K562 (cell line): Measurements from ENCODE around the gene GART. TPM values are rescaled to one million over a fixed set of nuclear protein-coding genes. Genes with fewer than 3 reads are reported as not detected.

Experiments
- ATAC-seq: fragments of 200-7000 bp; cut with Tn5 transposase; 3 replicates; pipeline ENCODE4 v1.9.1; 2020; ENCODE audit warnings: moderate library complexity
- BruUV-seq: library from RNA; stranded (reverse); fragments of 400-500 nt; replicated peaks from 2 replicates; lab custom pipeline; 2021; lab: Mats Ljungman, UMichigan
- CTCF ChIA-PET: fragments of 300-600 bp; formaldehyde crosslinking; extraction: SDS; loops from one replicate; lab custom pipeline; 2021; ENCODE audit warnings: low intra/inter-chr PET ratio; lab: Yijun Ruan, JAX
- POLR2A ChIA-PET: fragments of 300-600, 350-650 bp; sonication (Branson Sonifier 250); formaldehyde crosslinking; extraction: SDS; loops from one replicate; lab custom pipeline; 2021; ENCODE audit warnings: antibody characterized with exemption, inconsistent platforms; lab: Yijun Ruan, JAX
- DNase-seq, 4 experiments: peaks; one replicate each; pipeline versions ENCODE4 v3.0.0 to v3.0.0-alpha.2; 2011 to 2018; ENCODE audit warnings: low spot score in 3 of 4, mixed read lengths in 3 of 4; ENCODE audit errors: extremely low read depth in 1 of 4
- FAIRE-seq: peaks from 2 replicates; lab custom pipeline; 2011; peaks lifted over from hg19 to GRCh38; lab: Jason Lieb, UNC
- H2AFZ ChIP-seq: 2 replicates; pipeline ENCODE4 v1.6.0; 2011; ENCODE audit warnings: low read depth, low read length, control low read depth, inconsistent platforms
- H3K27ac ChIP-seq: fragments of 200-600 bp; 3 replicates; pipeline ENCODE4 v1.8.0; 2011; ENCODE audit warnings: low read depth, mild to moderate bottlenecking, control low read depth, inconsistent platforms, low read length, moderate library complexity, mixed read lengths; ENCODE audit errors: extremely low read depth
- H3K27me3 ChIP-seq, 2 experiments: fragments of 300-600 bp in 1 of 2; 2 replicates in 1 of 2; 3 replicates in 1 of 2; pipeline versions ENCODE4 v1.6.0 to v1.8.0; 2011; ENCODE audit warnings: inconsistent platforms in 2 of 2, low read length in 2 of 2, mild to moderate bottlenecking in 1 of 2, mixed read lengths in 1 of 2, moderate library complexity in 1 of 2; ENCODE audit not compliant: control insufficient read depth in 2 of 2, insufficient read depth in 2 of 2
- H3K36me3 ChIP-seq: fragments of 300-600 bp; 3 replicates; pipeline ENCODE4 v1.8.0; 2011; ENCODE audit warnings: mild to moderate bottlenecking, low read length, inconsistent platforms; ENCODE audit not compliant: control insufficient read depth, insufficient read depth
- H3K4me1 ChIP-seq, 2 experiments: fragments of 200-600 bp in 1 of 2; replicated peaks in 1 of 2; 2 replicates in 1 of 2; 3 replicates in 1 of 2; pipeline versions ENCODE4 v1.5.1 to v1.8.0; 2011; ENCODE audit warnings: inconsistent platforms in 2 of 2, low read length in 2 of 2, mild to moderate bottlenecking in 1 of 2, mixed read lengths in 1 of 2, moderate library complexity in 1 of 2; ENCODE audit not compliant: control insufficient read depth in 2 of 2, insufficient read depth in 2 of 2
- H3K4me2 ChIP-seq: 2 replicates; pipeline ENCODE4 v1.6.1; 2011; ENCODE audit warnings: low read length, control low read depth, inconsistent platforms, mixed read lengths; ENCODE audit not compliant: insufficient read depth
- H3K4me3 ChIP-seq: fragments of 200-600 bp; sonication (generic), shearing (Covaris generic); 2 replicates; pipeline ENCODE4 v1.5.1; 2016; ENCODE audit warnings: control low read depth, inconsistent platforms
- H3K79me2 ChIP-seq: fragments of 200-600 bp; 3 replicates; pipeline ENCODE4 v1.8.0; 2011; ENCODE audit warnings: low read length, inconsistent platforms; ENCODE audit not compliant: control insufficient read depth, insufficient read depth
- H3K9ac ChIP-seq, 2 experiments: 2 replicates each; pipeline versions ENCODE4 v1.6.0 to v1.6.1; 2011; ENCODE audit warnings: low read depth in 2 of 2, low read length in 2 of 2, control low read depth in 1 of 2, inconsistent platforms in 1 of 2, mild to moderate bottlenecking in 1 of 2, mixed read lengths in 1 of 2; ENCODE audit not compliant: insufficient read depth in 1 of 2
- H3K9me1 ChIP-seq: one replicate; pipeline ENCODE4 v1.6.0; 2011; ENCODE audit warnings: inconsistent platforms, mild to moderate bottlenecking, low read length, moderate library complexity; ENCODE audit not compliant: control insufficient read depth, insufficient read depth
- H3K9me3 ChIP-seq: replicated peaks from 2 replicates; pipeline ENCODE4 v1.5.1; 2011; ENCODE audit warnings: low read depth, low read length, inconsistent platforms; ENCODE audit not compliant: control insufficient read depth, insufficient read depth
- H4K20me1 ChIP-seq: replicated peaks from 2 replicates; pipeline ENCODE4 v1.6.1; 2011; ENCODE audit warnings: low read length, inconsistent platforms, mixed read lengths; ENCODE audit not compliant: control insufficient read depth, insufficient read depth
- WGBS: fragments of 100-300 bp; shearing (Covaris generic); methylation state at CpG from one replicate; pipeline ENCODE4 v1.1.6; 2016; ENCODE audit warnings: low coverage, mixed read lengths; ENCODE audit not compliant: insufficient coverage; ENCODE audit errors: missing lambda C conversion rate; 5-methylcytosine and 5-hydroxymethylcytosine counted together
- in situ Hi-C: fragments of 300-500 bp; cut with MboI; formaldehyde crosslinking; loops from 4 replicates; pipeline ENCODE4 v1.15.0; 2018; ENCODE audit warnings: inconsistent platforms, mixed read lengths
- intact Hi-C: fragments of 100-400 bp; cut with micrococcal nuclease; formaldehyde crosslinking; loops from 2 replicates; pipeline ENCODE4 v1.14.2; 2022
- polyA plus RNA-seq, 8 experiments: library from polyadenylated mRNA; depleted of rRNA in 4 of 8; stranded (reverse) in 5 of 8; unstranded in 3 of 8; fragments of >200 nt; fragmentation: Nextera tagmentation in 2 of 8; fragmentation: Illumina TruSeq in 1 of 8; extraction: Ambion mirVana in 2 of 8; extraction: Trizol in 1 of 8; gene quantifications; 2 replicates each; pipeline versions ENCODE4 v1.2.1 to v1.2.3, GENCODE V29; 2011 to 2014; ENCODE audit warnings: inconsistent platforms in 1 of 8, missing spikeins in 1 of 8
- total RNA-seq, 7 experiments: library from RNA; depleted of rRNA in 6 of 7; stranded (reverse); fragments of >200 nt in 6 of 7; fragmentation: Illumina TruSeq in 2 of 7; extraction: Trizol in 2 of 7; gene quantifications; 2 replicates each; pipeline versions ENCODE4 v1.2.1 to v1.2.3, GENCODE V29; 2011 to 2021; ENCODE audit warnings: low replicate concordance in 1 of 7
- TF ChIP-seq, protein P1 (sequence below): fragments of 450-650 bp; IDR thresholded peaks from one replicate; pipeline ENCODE4 v1.6.1; 2018; ENCODE audit warnings: mild to moderate bottlenecking, moderate library complexity; ENCODE audit not compliant: partially characterized antibody
- TF ChIP-seq, protein P2 (sequence below): fragments of 450-650 bp; formaldehyde crosslinking; conservative IDR thresholded peaks from 2 replicates; pipeline ENCODE4 v1.4.0; 2022; ENCODE audit warnings: mild to moderate bottlenecking, missing genetic modification characterization

GART gene
- total and polyA plus RNA-seq, 9 of the 15 experiments (the other 6 are each of a cell fraction or from before 2014, with no cell fraction given), result 141 to 429 (median 349) TPM

DNA sequence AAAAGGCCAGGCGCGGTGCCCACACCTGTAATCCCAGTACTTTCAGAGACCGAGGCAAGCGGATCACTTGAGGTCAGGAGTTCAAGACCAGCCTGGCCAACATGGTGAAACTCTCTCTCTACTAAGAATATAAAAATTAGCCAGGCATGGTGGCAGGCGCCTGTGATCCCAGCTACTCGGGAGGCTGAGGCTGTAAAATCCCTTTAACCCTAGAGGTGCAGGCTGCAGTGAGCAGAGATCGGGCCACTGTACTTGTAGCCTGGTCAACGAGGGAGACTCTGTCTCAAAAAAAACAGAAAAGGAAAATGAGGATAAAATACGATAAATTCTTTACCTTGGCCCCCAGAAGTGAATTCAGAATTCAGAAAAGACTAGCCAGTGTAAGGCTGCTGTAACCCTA lies 63.7 kb downstream of the GART start:
- TF ChIP-seq, protein P1, sequence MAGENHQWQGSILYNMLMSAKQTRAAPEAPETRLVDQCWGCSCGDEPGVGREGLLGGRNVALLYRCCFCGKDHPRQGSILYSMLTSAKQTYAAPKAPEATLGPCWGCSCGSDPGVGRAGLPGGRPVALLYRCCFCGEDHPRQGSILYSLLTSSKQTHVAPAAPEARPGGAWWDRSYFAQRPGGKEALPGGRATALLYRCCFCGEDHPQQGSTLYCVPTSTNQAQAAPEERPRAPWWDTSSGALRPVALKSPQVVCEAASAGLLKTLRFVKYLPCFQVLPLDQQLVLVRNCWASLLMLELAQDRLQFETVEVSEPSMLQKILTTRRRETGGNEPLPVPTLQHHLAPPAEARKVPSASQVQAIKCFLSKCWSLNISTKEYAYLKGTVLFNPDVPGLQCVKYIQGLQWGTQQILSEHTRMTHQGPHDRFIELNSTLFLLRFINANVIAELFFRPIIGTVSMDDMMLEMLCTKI, result no peak
- TF ChIP-seq, protein P2, sequence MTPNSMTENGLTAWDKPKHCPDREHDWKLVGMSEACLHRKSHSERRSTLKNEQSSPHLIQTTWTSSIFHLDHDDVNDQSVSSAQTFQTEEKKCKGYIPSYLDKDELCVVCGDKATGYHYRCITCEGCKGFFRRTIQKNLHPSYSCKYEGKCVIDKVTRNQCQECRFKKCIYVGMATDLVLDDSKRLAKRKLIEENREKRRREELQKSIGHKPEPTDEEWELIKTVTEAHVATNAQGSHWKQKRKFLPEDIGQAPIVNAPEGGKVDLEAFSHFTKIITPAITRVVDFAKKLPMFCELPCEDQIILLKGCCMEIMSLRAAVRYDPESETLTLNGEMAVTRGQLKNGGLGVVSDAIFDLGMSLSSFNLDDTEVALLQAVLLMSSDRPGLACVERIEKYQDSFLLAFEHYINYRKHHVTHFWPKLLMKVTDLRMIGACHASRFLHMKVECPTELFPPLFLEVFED (CRISPR knock-in tag), result 0 out of 2 replicates have a peak, but pooled peaks have one; percentile 3
- Histone ChIP-seq H3K79me2 (peaks cover 37% of the 10 kb centered on the region), H3K36me3 (peaks cover 4% of the 10 kb centered on the region; the same call in 1 of the 3 replicates), H3K4me3 (peak overlapping the region; percentile 97; the same call in 1 of the 2 replicates), H3K9me3 (no peaks in the 10 kb centered on the region; the same call in 1 of the 2 replicates), H3K27me3 (no peaks in the 10 kb centered on the region), H3K4me1 (peaks cover 7 to 16% of the 10 kb centered on the region in 2 experiments; a peak in 3 of 5 replicates), H2AFZ (0 out of 2 replicates have a peak overlapping the region, but pooled peaks have one; percentile 22), H3K9ac (peak overlapping the region; percentile 5 to 87; a peak in 3 of 4 replicates), H3K4me2 (peak overlapping the region; percentile 97), H4K20me1 (no peaks in the 10 kb centered on the region), H3K9me1 (no peaks in the 10 kb centered on the region), H3K27ac (peak overlapping the region; percentile 90; the same call in 1 of the 3 replicates)
- no TSS peak for BruUV-seq
- ATAC-seq, result no peak
- ChIA-PET POLR2A (interaction anchor here (1.3 kb wide), 1 partner anchor 13 kb away, joined by 4 read pairs; the partner anchor contains the start of gene DNAJC28), CTCF (no interaction called here)
- FAIRE-seq, result no peak
- intact Hi-C loops (no loop called here), in situ Hi-C loops (no loop called here)
- WGBS, result 56% methylated on average over 9 of the region's 9 CpGs
- peak in 1 of 4 experiments; percentile 20 for DNase-seq
